Measurements from ENCODE around the gene STXBP1. TPM values are rescaled to one million over a fixed set of nuclear protein-coding genes. Genes with fewer than 3 reads are reported as not detected.
A peak's percentile ranks its signal among the peaks of the same experiment; 100 is the strongest.

STXBP1 gene
- total and polyA plus RNA-seq, 2 experiments from 2014 or later: 28.5 to 43.7 TPM

DNA sequence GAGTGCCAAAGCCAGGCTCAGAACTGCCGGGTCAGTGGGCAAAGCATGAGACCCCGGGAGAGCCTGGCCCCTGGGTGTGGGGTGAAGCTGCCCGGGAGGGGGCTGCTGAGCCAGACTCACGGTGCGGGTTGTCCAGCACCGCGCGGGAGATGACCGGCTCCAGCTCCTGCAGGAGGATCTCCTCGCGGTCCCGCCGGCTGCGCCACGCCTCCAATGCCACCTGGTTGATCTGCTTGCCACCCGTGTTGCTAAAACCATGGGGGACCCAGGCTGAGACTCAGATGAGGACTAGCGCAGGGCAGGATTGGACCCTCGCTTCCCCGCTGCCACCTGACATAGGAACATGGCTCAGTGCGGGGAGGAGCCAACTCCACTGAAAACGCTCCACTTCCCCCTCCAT, 120.4 kb downstream of the STXBP1 start:
- Histone ChIP-seq H3K4me2 (ENCODE audit: unreplicated experiment) (no peak overlapping the region), H3K27me3 (replicated peaks; ENCODE audit: insufficient read depth) (no peaks in the 10 kb centered on the region), H3K9me3 (ENCODE audit: low read depth) (no peaks in the 10 kb centered on the region), H3K9me2 (ENCODE audit: insufficient read depth) (no peaks in the 10 kb centered on the region), H2AFZ (no peak overlapping the region), H3K4me1 (ENCODE audit: insufficient read depth) (peaks cover 10% of the 10 kb centered on the region; the same call in 1 of the 2 replicates), H3K79me2 (ENCODE audit: insufficient read depth) (0 out of 2 replicates have a peak, but pooled peaks cover 7% of the 10 kb centered on the region), H3K4me3 (no peak overlapping the region), H3K9ac (no peak overlapping the region), H3K36me3 (ENCODE audit: low read depth) (no peaks in the 10 kb centered on the region), H3F3A (ENCODE audit: insufficient read depth) (no peaks in the 10 kb centered on the region), H3K27ac (no peak overlapping the region), H4K20me1 (ENCODE audit: insufficient read depth) (no peaks in the 10 kb centered on the region)
- TF ChIP-seq EZH2 (IDR thresholded peaks at IDR 0.05; ENCODE audit: insufficient read depth, poor library complexity, severe bottlenecking) (no peak), EZH2phosphoT487 (IDR thresholded peaks at IDR 0.05; ENCODE audit: insufficient read depth, low read depth) (no peak)
- DNase-seq: no peak
- in situ Hi-C loops (cut with MboI): loop anchor here (10.0 kb wide), 1 partner anchor 138 kb away; no protein-coding TSS in a partner anchor
- 88% methylated on average over 20 to 21 of the region's 21 CpGs for WGBS, 2 experiments (ENCODE audit: low coverage in 1 of 2, low lambda C conversion rate in 2 of 2, missing lambda C conversion rate in 2 of 2)

DNA sequence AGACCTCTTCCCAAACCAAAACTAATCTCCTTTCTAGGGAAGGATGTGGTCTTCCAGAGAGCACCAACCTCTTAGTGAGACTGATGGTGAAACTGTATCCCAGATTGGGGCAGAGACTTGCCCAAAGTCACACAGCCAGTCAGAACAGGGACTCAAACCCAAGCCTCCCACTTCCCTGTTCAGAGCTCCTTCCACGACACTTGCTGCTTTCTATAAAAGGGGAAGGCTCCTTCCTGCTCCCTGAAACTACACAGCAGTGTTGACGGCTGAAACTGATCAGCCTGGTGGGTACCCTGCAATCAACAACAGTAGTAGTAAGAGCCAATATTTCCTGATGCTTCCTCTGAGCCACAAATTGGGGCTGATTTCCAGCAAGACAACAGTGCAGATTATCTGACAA, 121.5 kb downstream of the STXBP1 start:
- 0 out of 2 replicates have a peak, but pooled peaks cover 7% of the 10 kb centered on the region for H3K79me2 ChIP-seq (ENCODE audit: insufficient read depth)
- H3F3A ChIP-seq (ENCODE audit: insufficient read depth): no peaks in the 10 kb centered on the region
- TF ChIP-seq EZH2 (IDR thresholded peaks at IDR 0.05; ENCODE audit: insufficient read depth, poor library complexity, severe bottlenecking) (no peak), EZH2phosphoT487 (IDR thresholded peaks at IDR 0.05; ENCODE audit: insufficient read depth, low read depth) (no peak)
- no peak overlapping the region for H3K9ac ChIP-seq
- no peak overlapping the region for H3K4me2 ChIP-seq (ENCODE audit: unreplicated experiment)
- H3K4me3 ChIP-seq: no peak overlapping the region
- in situ Hi-C loops (cut with MboI): loop anchor here (10.0 kb wide), 1 partner anchor 139 kb away; no protein-coding TSS in a partner anchor
- H3K9me3 ChIP-seq (ENCODE audit: low read depth): no peaks in the 10 kb centered on the region
- no peak for DNase-seq
- no peak overlapping the region for H3K27ac ChIP-seq
- H3K36me3 ChIP-seq (ENCODE audit: low read depth): no peaks in the 10 kb centered on the region
- WGBS, 2 experiments (ENCODE audit: low coverage in 1 of 2, low lambda C conversion rate in 2 of 2, missing lambda C conversion rate in 2 of 2): 92 to 100% methylated on average over 2 of the region's 2 CpGs
- no peaks in the 10 kb centered on the region for H4K20me1 ChIP-seq (ENCODE audit: insufficient read depth)
- H3K27me3 ChIP-seq (replicated peaks; ENCODE audit: insufficient read depth): no peaks in the 10 kb centered on the region
- H3K4me1 ChIP-seq (ENCODE audit: insufficient read depth): peaks cover 10% of the 10 kb centered on the region; the same call in 1 of the 2 replicates
- H3K9me2 ChIP-seq (ENCODE audit: insufficient read depth): no peaks in the 10 kb centered on the region
- H2AFZ ChIP-seq: no peak overlapping the region

DNA sequence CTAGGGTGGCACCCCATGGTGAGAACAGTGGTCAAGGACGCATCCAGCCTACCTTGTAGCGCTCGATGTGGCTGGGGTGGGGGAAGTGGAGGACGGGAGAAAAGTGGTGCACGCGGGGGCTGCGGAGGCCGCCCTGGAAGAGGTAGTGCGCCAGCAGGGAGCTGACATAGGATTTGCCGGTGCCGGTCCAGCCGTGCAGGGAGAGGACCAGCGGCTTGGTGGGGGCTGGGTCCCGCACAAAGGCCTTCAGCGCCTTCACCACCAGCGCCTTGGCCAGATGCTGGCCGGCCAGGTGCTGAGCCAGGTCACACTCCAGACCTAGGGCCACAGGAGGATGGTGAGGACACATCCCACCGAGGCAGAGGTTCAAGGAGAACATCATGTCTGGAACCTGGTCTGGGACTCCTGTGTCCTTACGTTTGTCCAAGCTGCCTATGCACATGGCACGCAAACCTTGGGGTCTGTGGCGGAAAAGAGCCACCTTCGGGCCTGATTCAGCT, 122.2 kb downstream of the STXBP1 start:
- in situ Hi-C loops (cut with MboI): loop anchor here (10.0 kb wide), 1 partner anchor 139 kb away; no protein-coding TSS in a partner anchor
- Histone ChIP-seq H3K4me3 (peak overlapping the region; percentile 80), H3K9me3 (ENCODE audit: low read depth) (no peaks in the 10 kb centered on the region), H3K36me3 (ENCODE audit: low read depth) (no peaks in the 10 kb centered on the region), H3K9me2 (ENCODE audit: insufficient read depth) (no peaks in the 10 kb centered on the region), H3K4me2 (ENCODE audit: unreplicated experiment) (peak overlapping the region; percentile 74), H3K27me3 (replicated peaks; ENCODE audit: insufficient read depth) (no peaks in the 10 kb centered on the region), H3F3A (ENCODE audit: insufficient read depth) (no peaks in the 10 kb centered on the region), H2AFZ (peak overlapping the region; percentile 81), H3K79me2 (ENCODE audit: insufficient read depth) (0 out of 2 replicates have a peak, but pooled peaks cover 7% of the 10 kb centered on the region), H4K20me1 (ENCODE audit: insufficient read depth) (no peaks in the 10 kb centered on the region), H3K4me1 (ENCODE audit: insufficient read depth) (peaks cover 10% of the 10 kb centered on the region; the same call in 1 of the 2 replicates), H3K9ac (peak overlapping the region; percentile 82), H3K27ac (peak overlapping the region; percentile 67; the same call in 1 of the 2 replicates)
- WGBS, 2 experiments (ENCODE audit: low coverage in 1 of 2, low lambda C conversion rate in 2 of 2, missing lambda C conversion rate in 2 of 2): 36 to 40% methylated on average over 22 of the region's 22 CpGs
- DNase-seq: no peak
- no peak for TF ChIP-seq EZH2 (IDR thresholded peaks at IDR 0.05; ENCODE audit: insufficient read depth, poor library complexity, severe bottlenecking)
- no peak for TF ChIP-seq EZH2phosphoT487 (IDR thresholded peaks at IDR 0.05; ENCODE audit: insufficient read depth, low read depth)

DNA sequence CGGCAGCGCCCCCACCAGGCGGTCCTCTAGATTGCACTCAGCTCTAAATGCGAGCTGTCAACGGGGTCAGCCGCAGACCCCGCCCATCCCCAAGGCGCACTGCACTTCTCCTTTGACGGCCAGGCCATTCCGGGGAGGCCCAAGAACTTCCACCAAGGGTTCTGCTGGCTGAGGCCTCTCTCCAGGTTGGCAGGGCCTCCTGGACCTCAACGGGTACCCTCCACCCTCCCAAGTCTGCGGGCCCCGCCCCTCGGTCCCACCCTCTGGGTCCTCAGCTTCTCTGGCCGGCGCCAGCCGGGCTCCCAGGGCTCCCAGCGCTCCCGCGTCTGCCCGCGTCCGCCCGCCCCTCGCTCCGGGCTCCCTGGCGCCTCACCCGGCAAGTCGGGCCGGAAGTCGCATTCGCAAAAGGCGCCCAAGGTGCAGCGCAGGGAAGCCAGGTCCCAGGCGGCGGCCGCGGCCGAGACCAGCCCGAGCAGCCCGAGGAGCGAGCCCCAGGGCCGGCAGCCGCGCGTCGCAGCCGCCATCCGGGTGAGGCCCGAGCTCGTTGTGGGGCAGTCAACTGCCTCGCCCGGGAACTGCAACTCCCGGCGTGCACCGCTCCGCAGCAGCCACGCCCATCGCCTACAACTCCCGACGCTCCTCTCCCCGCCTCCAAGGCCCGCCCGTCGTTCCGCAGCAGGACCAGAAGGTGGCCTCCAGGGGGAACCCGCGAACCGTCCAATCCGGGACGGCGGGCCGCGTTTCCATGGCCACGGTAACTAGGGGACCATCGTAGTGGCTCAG, 122.9 kb downstream of the STXBP1 start, which contains the start of gene TOR2A:
TOR2A (minus strand) TSS at position 548 of the 783 bp plus-strand sequence; CDS start at position 524, 24 bp downstream.
- Histone ChIP-seq H3K9me2 (ENCODE audit: insufficient read depth) (no peaks in the 10 kb centered on the region), H3K9ac (peak within 1 kb of the TSS; percentile 82), H3K36me3 (ENCODE audit: low read depth) (no peaks in the 10 kb centered on the region), H3K4me2 (ENCODE audit: unreplicated experiment) (peak within 1 kb of the TSS; percentile 74), H3K79me2 (ENCODE audit: insufficient read depth) (0 out of 2 replicates have a peak, but pooled peaks cover 7% of the 10 kb centered on the region), H4K20me1 (ENCODE audit: insufficient read depth) (no peaks in the 10 kb centered on the region), H3K27ac (peak within 1 kb of the TSS; percentile 67), H3K27me3 (replicated peaks; ENCODE audit: insufficient read depth) (no peaks in the 10 kb centered on the region), H3K4me1 (ENCODE audit: insufficient read depth) (peaks cover 11% of the 10 kb centered on the region), H2AFZ (peak within 1 kb of the TSS; percentile 81), H3K9me3 (ENCODE audit: low read depth) (no peaks in the 10 kb centered on the region), H3F3A (ENCODE audit: insufficient read depth) (0 out of 2 replicates have a peak, but pooled peaks cover under 1% of the 10 kb centered on the region), H3K4me3 (peak within 1 kb of the TSS; percentile 80)
- peak; percentile 99 for DNase-seq
- in situ Hi-C loops (cut with MboI): loop anchor here (10.0 kb wide), 1 partner anchor 140 kb away; no protein-coding TSS in a partner anchor
- WGBS, 2 experiments (ENCODE audit: low coverage in 1 of 2, low lambda C conversion rate in 2 of 2, missing lambda C conversion rate in 2 of 2): 1% methylated on average over 57 to 62 of the region's 76 CpGs
- TF ChIP-seq EZH2phosphoT487 (IDR thresholded peaks at IDR 0.05; ENCODE audit: insufficient read depth, low read depth): no peak
- no peak for TF ChIP-seq EZH2 (IDR thresholded peaks at IDR 0.05; ENCODE audit: insufficient read depth, poor library complexity, severe bottlenecking)

Measured in GM23248 (cell line).